ENCODE results near the gene BCL7A.

BCL7A gene

DNA sequence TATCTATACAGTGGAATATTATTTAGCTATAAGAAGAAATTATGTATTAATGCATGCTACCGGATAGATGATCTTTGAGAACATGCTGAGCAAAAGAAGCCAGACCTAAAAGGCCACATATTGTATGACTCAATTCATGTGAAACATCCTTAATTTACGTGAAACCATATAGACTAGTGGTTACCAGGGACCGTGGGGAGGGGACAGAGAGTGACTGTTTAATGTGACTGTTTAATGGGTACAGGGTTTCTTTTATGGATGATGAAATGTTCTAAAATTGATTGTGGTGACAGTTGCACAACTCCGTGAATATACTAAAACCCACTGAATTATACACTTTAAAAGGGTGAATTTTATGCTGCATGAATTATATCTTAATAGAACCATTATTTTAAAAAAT lies 8.5 kb upstream of the BCL7A start:
- TF ChIP-seq, protein P1, sequence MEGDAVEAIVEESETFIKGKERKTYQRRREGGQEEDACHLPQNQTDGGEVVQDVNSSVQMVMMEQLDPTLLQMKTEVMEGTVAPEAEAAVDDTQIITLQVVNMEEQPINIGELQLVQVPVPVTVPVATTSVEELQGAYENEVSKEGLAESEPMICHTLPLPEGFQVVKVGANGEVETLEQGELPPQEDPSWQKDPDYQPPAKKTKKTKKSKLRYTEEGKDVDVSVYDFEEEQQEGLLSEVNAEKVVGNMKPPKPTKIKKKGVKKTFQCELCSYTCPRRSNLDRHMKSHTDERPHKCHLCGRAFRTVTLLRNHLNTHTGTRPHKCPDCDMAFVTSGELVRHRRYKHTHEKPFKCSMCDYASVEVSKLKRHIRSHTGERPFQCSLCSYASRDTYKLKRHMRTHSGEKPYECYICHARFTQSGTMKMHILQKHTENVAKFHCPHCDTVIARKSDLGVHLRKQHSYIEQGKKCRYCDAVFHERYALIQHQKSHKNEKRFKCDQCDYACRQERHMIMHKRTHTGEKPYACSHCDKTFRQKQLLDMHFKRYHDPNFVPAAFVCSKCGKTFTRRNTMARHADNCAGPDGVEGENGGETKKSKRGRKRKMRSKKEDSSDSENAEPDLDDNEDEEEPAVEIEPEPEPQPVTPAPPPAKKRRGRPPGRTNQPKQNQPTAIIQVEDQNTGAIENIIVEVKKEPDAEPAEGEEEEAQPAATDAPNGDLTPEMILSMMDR (conservative IDR thresholded peaks at IDR 0.05; ENCODE audit: low read length): no peak
- no peak overlapping the region for H3K4me3 ChIP-seq (ENCODE audit: low read length)
- no peak for DNase-seq (ENCODE audit: low read depth)

DNA sequence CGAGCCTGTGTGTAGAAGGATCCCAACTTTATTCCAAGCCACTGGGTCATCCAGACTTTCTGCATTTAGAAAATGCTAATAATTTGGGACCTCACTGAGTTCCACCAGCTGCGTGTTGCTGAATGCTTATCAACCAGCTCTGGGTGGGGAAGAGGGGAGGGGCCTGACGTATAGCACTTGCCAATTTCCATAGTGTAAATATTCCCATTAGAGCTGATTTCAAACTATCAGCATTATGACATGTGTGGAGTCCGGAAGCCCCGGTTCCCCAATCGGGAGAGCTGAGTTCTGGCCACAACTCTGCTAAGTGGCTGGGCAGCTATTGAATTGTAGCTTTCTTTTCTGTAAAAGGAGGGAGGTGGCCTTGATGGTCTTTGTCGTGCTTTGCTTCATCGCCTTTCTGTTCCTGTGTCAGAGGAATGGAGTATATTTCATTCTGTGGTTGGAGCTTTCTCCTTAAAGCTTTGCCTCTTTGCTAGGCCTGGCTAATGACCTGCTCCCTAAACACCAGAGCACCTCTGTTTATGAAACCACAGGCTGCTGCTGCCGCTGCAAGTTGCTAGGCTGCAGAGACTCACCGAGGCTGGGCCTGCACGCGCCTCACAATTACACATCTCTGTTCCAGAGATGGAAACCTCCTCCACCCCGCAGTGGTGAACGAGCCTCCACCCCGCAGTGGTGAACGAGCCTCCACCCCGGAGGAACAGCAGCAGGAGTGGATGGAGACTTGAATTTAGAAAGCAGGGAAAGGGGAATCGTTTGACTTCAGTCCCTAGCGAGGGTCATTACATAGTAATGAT lies 7.7 kb upstream of the BCL7A start:
- TF ChIP-seq, protein P1 (conservative IDR thresholded peaks at IDR 0.05; ENCODE audit: low read length): no peak
- H3K4me3 ChIP-seq (ENCODE audit: low read length): no peak overlapping the region
- DNase-seq (ENCODE audit: low read depth): no peak

DNA sequence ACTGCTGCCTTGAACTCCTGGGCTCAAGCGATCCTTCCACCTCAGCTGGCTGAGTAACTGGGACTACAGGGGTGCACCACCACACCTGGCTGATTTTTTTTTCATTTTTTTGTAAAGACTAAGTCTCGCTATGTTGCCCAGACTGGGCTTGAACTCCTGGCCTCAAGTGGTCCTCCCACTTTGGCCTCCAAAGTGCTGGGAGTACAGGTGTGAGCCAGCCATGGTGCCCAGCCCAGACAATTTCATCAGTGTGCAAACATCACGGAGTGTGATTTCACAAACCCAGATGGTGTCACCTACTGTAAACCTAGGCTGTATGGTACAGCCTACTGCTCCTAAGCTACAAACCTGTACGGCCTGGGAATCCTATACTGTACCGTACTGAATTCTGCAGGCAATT lies 6.9 kb upstream of the BCL7A start:
- TF ChIP-seq, protein P1 (conservative IDR thresholded peaks at IDR 0.05; ENCODE audit: low read length): no peak
- H3K4me3 ChIP-seq (ENCODE audit: low read length): no peak overlapping the region
- DNase-seq (ENCODE audit: low read depth): no peak

DNA sequence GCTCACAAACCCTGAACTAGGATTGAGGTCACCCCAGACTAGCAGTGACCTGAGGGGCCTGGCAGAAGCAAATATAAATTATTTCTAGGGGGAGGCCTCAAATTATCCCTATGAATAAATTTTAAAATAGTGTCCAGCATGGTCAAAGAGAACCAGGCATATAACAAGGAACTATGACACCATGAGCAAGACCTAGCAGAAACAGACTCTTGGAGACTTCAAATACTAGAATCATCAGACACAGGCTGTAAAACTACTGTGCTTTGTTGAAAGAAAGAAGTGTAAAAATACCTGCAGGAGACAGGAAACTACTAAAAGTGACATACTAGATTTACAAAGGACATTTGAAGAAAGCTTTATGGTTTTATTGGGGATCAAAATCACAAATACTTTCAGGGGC lies 3.2 kb upstream of the BCL7A start:
- TF ChIP-seq, protein P1 (conservative IDR thresholded peaks at IDR 0.05; ENCODE audit: low read length): no peak
- no peak overlapping the region for H3K4me3 ChIP-seq (ENCODE audit: low read length)
- DNase-seq (ENCODE audit: low read depth): no peak

DNA sequence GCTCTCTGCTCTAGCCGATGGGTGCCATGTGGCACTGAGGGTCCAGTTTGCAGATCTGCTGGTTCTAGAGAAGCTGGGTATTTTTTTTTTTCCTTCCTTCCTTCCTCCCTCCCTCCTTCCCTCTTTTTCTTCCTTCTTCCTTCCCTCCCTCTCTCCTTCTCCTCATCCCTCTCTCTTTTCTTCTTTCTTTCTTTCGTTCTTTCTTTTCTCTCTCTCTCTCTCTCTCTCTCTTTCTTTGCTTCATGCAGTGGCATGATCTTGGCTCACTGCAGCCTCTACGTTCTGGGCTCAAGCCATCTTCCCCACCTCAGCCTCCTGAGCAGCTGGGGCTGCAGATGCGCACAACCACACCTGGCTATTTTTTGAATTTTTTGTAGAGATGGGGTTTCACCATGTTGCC lies 2.7 kb upstream of the BCL7A start:
- TF ChIP-seq, protein P1 (conservative IDR thresholded peaks at IDR 0.05; ENCODE audit: low read length): no peak
- no peak overlapping the region for H3K4me3 ChIP-seq (ENCODE audit: low read length)
- no peak for DNase-seq (ENCODE audit: low read depth)

DNA sequence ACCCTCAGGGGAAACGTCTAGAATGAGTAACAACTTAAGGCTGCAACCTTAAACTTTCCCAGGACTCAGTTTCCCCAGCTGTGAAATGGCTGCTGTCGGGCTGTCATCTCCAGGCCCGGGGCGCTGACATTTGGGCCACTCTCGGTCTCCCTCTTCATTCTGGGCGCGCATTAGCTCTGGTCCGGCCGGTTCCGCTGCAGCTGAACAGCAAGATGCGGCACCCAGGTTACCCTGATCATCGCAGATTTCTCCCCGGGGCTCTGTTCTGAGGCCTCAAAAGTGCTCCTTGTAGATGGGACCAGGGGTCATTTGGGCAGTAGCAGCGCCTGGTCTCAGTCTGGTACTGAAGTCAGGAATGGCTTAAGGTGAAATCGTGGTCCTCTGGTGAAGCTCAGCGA lies 890 bp upstream of the BCL7A start:
- DNase-seq (ENCODE audit: low read depth): no peak
- H3K4me3 ChIP-seq (ENCODE audit: low read length): peak overlapping the region; percentile 54
- TF ChIP-seq, protein P1 (conservative IDR thresholded peaks at IDR 0.05; ENCODE audit: low read length): no peak

DNA sequence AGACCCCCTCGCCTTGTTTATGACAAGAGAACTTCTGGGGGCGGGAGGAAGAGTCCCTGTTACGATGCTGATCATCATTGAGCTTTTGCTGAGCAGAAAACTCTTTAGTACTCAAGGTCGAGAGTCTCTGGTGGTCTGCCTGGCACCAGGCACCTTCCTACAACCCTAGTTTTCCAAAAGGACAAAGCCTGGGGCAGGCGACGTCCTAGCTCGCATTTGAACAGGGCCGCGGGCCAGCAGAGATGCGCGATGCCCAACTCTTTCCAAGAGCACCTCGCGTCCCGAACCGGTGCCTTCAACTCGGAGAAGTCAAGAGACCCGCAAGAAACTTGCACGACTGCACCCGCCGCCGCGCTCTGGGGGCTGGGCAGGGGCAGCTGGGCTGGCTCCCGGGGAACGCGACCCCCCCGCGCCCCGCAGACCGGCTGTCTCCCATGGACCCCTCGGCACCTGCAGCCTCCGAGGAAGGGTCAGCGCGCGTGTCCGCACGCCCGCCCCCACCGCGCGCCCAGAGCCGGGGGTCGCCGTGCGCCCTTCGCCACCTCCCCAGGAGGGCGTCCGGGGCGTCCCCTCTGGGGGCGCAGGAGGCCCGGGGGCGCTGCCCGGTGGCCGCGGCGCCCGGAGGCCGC lies 377 bp upstream of the BCL7A start:
- peak; percentile 24 for DNase-seq (ENCODE audit: low read depth)
- peak overlapping the region; percentile 54 for H3K4me3 ChIP-seq (ENCODE audit: low read length)
- TF ChIP-seq, protein P1 (conservative IDR thresholded peaks at IDR 0.05; ENCODE audit: low read length): no peak

All from AG10803 (cell line).